Activated naive CD4-positive, alpha-beta T cell treated with anti-CD3 and anti-CD28 coated beads, Interleukin-2, amount 50 U/mL, for 72 hours (primary cell): Measurements from ENCODE around the gene PTPRT. TPM values are rescaled to one million over a fixed set of nuclear protein-coding genes. Genes with fewer than 3 reads are reported as not detected.
"Not testable (repeated sequence)": the region's sequence is repeated elsewhere in the genome, so short reads cannot be mapped to it uniquely, and the experiment has no call there.

Experiments
- ATAC-seq, 2 donors: fragments of 150-1000 bp; cut with Tn5 transposase; 2 replicates each; pipeline ENCODE4 v1.10.0; 2021; ENCODE audit warnings: mild to moderate bottlenecking in 2 of 2, moderate library complexity in 2 of 2
- DNase-seq, 2 donors: peaks; one replicate each; pipeline ENCODE4 v3.0.0; 2021 to 2022; ENCODE audit warnings: low spot score in 2 of 2
- H3K27ac Mint-ChIP-seq, 2 donors: one replicate each; pipeline ENCODE4 v1.8.0; 2022; ENCODE audit warnings: mild to moderate bottlenecking in 2 of 2, mixed read lengths in 2 of 2
- H3K36me3 Mint-ChIP-seq, 2 donors: one replicate each; pipeline ENCODE4 v1.8.0; 2022; ENCODE audit warnings: mixed read lengths in 2 of 2
- H3K9me3 Mint-ChIP-seq, 2 donors: one replicate each; pipeline ENCODE4 v1.8.0; 2022; ENCODE audit warnings: mixed read lengths in 2 of 2
- total RNA-seq, 2 donors: library from RNA; stranded (reverse); gene quantifications; one replicate each; pipeline ENCODE4 v1.2.3, GENCODE V29; 2022

PTPRT gene
- total RNA-seq, 2 donors from 2014 or later, result not detected

DNA sequence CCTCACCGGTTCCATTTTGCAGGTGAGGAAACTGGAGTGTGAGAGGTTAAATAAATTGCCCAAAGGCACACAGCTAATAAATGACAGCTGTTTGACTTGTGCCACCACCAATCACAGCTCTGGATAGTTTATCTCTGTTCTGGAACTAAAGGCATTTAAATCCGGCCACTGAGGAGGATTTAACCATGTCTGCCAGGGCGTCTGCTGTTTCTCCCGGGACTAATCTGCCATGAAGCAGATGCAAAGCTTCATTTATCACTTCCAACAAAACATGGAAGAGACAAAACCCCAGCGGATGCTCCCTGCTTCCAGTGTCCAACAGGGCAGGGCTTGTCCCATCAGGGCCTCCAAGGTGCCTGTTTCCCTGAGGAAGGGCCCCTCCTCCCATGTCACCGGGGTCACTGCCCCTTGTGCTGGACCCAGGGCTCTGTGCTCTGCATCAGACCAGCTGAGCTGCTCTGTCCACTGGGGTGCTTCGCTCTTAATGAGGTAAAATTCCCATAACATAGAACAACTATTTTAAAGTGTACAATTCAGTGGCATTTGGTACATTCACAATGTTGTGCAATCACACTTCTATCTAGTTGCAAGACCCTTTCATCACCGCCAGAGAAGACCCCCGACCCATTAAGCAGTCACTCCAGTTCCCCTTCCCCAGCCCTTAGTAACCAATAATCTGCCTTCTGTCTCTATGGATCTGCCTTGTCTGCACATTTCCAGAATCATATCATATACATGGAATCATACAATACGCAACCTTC, 244.3 kb downstream of the PTPRT start:
- no peak for ATAC-seq

GRCh38 chr20:42941629-42942028, 248.1 kb downstream of the PTPRT start:
- no peak for ATAC-seq
- no peak for DNase-seq
- H3K27ac Mint-ChIP-seq, result no peak overlapping the region
- H3K36me3 Mint-ChIP-seq, result no peaks in the 10 kb centered on the region
- H3K9me3 Mint-ChIP-seq, result peaks cover 10 to 14% of the 10 kb centered on the region in 2 donors

More for the DNA sequence above, 244.3 kb downstream of the PTPRT start:
- DNase-seq, result no peak
- Mint-ChIP-seq H3K27ac (no peak overlapping the region), H3K36me3 (peaks cover 0 to 6% of the 10 kb centered on the region in 2 donors), H3K9me3 (peaks cover 26 to 29% of the 10 kb centered on the region in 2 donors)

DNA sequence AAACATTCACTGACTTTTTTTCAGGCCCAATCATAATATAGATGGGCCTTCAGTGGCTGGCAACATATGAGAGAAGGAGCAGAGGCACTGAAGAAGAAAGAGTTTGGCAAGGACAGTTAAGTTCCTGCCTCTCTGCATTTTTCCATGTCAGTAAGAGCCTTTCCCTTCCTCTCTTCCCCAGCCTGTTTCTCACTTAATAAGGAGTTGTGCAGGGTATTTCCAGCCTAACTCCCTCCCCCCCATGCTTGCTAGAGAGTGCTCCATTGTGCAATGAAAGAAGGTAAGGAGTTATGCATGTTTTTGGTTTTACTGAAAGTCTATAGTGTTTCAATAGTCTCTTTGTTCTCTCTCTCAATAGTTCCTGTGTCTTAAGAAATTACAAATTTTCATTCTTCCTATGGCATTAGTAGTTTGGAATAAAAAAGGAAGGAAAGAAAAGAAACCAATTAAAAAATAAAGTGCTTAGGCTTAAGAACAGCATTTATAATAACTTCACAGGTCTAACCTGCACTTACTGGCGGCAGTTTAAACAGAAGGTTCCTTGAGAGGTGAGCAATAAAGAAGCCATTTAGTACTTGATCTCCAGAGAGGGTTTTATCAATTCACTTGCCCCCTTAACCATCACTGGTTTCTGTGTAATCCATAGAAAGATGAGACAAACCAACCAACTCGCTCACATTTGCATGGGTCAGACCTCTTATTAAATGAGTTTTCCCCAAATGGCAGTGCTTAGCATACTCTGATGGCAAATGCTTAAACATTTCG, 251.1 kb downstream of the PTPRT start:
- Mint-ChIP-seq H3K36me3 (no peaks in the 10 kb centered on the region), H3K27ac (no peak overlapping the region), H3K9me3 (peaks cover 9 to 10% of the 10 kb centered on the region in 2 donors)
- DNase-seq (no peak), ATAC-seq (no peak)

DNA sequence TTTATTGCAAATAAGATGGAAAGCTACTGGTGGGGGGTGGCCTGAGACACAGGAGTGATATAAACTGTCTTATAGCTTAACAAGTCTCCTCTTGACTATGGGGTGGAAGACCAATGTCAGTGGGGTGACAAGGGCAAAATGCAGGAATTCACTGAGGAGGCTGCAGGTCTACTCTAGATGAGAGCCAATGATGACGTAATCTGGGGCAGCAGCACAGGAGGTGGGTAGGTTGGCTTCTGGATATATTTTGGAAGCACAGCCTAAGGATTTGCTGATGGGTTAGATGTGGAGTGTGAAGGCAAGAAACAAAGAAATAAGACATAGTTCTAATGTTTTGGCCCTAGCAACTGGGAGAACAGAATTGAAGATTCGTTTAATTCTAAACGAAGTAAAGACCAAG, 253.2 kb downstream of the PTPRT start:
- no peak for DNase-seq
- no peak for ATAC-seq
- Mint-ChIP-seq H3K27ac (no peak overlapping the region), H3K36me3 (no peaks in the 10 kb centered on the region), H3K9me3 (peaks cover 7 to 16% of the 10 kb centered on the region in 2 donors)

DNA sequence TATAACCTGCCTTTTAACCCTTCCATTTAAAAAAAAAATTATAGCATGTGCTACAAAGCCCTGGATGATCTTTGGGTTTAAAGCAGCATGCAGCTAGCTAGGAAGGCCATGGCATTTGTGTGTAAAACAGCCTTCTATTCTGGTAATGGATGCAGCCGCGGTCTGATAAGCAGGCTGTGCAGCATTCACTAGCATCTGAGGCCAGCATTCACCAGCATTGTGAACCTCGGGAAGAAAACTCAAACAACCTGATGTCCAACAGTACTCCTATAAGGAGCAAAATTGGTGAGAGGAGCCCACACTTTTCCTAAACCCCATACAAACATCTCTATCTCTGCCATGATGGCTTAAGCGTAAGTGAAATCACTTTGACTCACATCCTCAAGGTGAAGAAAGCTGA, 265.5 kb downstream of the PTPRT start:
- DNase-seq (no peak), ATAC-seq (no peak)
- peaks cover 8 to 11% of the 10 kb centered on the region in 2 donors for H3K9me3 Mint-ChIP-seq
- no peak overlapping the region for H3K27ac Mint-ChIP-seq
- no peaks in the 10 kb centered on the region for H3K36me3 Mint-ChIP-seq

DNA sequence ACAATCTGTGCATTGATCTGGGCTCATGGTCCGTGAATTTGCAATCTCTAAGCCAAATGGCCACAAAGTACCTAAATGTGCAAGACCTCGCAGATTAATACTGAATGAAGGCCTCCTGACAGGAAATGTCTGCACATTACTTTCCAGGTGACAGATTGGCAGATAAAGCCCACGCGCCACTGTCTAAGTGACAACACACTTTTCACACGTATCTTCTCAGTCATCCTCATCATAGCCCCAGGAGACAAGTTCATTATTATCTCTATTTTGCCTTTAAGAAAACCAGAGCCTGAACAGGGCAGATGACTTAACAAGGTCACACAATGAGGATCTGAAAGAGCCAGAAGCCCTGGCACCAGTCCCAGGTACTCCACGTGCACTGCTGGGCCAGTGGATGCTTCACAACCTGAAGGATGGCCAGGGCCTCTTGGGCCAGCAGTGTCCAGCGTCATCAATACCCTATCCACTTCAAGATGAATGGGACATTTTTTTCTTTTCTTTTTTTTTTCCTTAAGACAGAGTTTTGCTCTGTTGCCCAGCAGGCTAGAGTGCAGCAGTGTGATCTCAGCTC, 266.3 kb downstream of the PTPRT start:
- peaks cover 0 to under 1% of the 10 kb centered on the region in 2 donors for H3K36me3 Mint-ChIP-seq
- ATAC-seq, result no peak
- no peak overlapping the region for H3K27ac Mint-ChIP-seq
- peaks cover 12 to 17% of the 10 kb centered on the region in 2 donors for H3K9me3 Mint-ChIP-seq
- no peak for DNase-seq

GRCh38 chr20:42920776-42921175, 268.9 kb downstream of the PTPRT start:
- no peak for DNase-seq
- Mint-ChIP-seq H3K36me3 (peaks cover 0 to 6% of the 10 kb centered on the region in 2 donors), H3K27ac (no peak overlapping the region), H3K9me3 (peaks cover 22 to 23% of the 10 kb centered on the region in 2 donors)
- no peak for ATAC-seq

- ATAC-seq, result no peak
- H3K36me3 Mint-ChIP-seq, result peaks cover 0 to 6% of the 10 kb centered on the region in 2 donors
- H3K27ac Mint-ChIP-seq, result no peak overlapping the region
- no peak for DNase-seq
- H3K9me3 Mint-ChIP-seq, result peaks cover 22 to 23% of the 10 kb centered on the region in 2 donors
Observed at GRCh38 chr20:42919316-42919715, 270.4 kb downstream of the PTPRT start.

DNA sequence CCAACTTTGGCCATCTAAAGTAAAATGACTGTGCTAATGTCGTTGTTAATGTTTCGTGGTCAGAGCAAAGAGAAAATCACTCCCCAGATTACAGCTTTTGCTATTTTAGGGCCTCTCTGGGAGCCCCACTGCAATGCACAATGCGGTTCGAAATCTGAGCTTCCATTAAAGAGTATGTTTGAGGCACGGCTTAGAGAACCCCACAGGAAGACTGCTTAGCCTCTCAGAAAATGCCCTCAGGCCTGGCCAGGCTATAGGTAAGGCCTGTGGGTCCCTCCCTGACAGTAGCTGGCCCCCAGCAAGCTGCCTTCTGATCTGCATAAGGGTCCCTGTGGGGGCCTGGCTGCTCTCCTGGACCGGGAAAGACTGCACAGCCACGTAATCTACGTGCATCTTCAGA, 274.6 kb downstream of the PTPRT start:
- ATAC-seq, result no peak
- no peak overlapping the region for H3K27ac Mint-ChIP-seq
- DNase-seq, result no peak
- peaks cover 15 to 16% of the 10 kb centered on the region in 2 donors for H3K9me3 Mint-ChIP-seq
- peaks cover 0 to 6% of the 10 kb centered on the region in 2 donors for H3K36me3 Mint-ChIP-seq

- DNase-seq (no peak), ATAC-seq (no peak)
- peaks cover 0 to 6% of the 10 kb centered on the region in 2 donors for H3K36me3 Mint-ChIP-seq
- H3K27ac Mint-ChIP-seq, result no peak overlapping the region
- peaks cover 15 to 16% of the 10 kb centered on the region in 2 donors for H3K9me3 Mint-ChIP-seq
Observed at GRCh38 chr20:42914302-42914701, 275.4 kb downstream of the PTPRT start.

- ATAC-seq, H3K36me3 Mint-ChIP-seq, H3K9me3 Mint-ChIP-seq, DNase-seq, H3K27ac Mint-ChIP-seq: not testable (repeated sequence)
Observed at GRCh38 chr20:42910808-42911207, 278.9 kb downstream of the PTPRT start.

GRCh38 chr20:42907730-42908129, 282.0 kb downstream of the PTPRT start:
- DNase-seq (no peak), ATAC-seq (no peak)
- Mint-ChIP-seq H3K27ac (no peak overlapping the region), H3K36me3 (no peaks in the 10 kb centered on the region), H3K9me3 (peaks cover 0 to 9% of the 10 kb centered on the region in 2 donors)

DNA sequence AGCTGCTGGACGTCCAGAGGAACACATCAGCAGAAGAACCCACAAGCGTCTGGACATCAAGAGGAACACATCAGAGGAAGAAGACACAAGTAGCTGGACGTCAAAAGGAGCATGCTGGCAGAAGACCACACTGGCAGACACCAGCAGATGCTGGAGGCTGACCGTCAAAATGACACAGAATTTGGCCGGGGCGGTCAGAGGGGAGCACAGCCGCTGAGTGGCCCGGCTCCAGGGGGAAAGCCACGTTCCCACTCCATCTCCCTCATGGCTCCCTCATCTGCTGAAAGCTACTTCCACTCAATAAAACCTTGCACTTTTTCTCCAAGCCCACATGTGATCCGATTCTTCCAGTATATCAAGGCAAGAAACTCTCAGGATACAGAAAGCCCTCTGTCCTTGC, 283.6 kb downstream of the PTPRT start:
- no peak for ATAC-seq
- no peaks in the 10 kb centered on the region for H3K36me3 Mint-ChIP-seq
- no peak for DNase-seq
- no peak overlapping the region for H3K27ac Mint-ChIP-seq
- peaks cover 0 to 12% of the 10 kb centered on the region in 2 donors for H3K9me3 Mint-ChIP-seq

- DNase-seq (no peak), ATAC-seq (no peak)
- Mint-ChIP-seq H3K36me3 (no peaks in the 10 kb centered on the region), H3K27ac (no peak overlapping the region), H3K9me3 (peaks cover 4 to 14% of the 10 kb centered on the region in 2 donors)
Observed at GRCh38 chr20:42902509-42902908, 287.2 kb downstream of the PTPRT start.

DNA sequence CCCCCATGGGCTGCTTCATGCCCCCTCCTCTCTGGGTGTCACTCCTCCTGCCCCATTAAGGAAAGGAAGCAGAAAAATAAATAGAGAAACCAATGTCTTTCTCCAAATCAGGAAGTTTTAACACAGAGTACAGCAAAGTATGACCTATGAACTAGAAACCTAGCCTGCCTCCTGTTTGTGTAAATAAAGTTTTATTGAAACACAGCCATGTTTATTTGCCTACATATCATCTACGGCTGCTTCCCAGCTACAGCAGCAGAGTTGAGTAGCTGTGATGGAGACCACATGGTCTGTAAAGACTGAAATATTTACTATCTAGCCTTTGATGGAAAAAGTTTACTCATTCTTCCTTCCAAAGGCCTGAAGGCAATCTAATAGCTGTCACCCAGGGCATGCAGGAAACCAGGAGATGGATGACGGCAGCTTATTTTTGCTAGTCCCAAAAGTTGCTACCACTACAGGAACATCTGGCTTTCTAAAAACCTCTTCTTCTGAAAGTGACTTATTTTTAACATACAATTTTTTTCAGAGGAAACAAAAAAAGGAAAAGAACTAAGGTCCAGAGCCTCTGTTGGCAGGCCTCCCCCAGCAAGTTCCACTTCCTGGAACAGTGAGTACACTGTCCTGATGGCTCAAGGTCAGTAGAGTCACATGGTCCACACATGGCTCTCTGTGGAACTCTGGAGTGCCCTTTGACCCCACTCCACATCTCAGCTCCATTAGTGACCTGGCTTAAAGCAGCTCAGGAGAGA, 287.8 kb downstream of the PTPRT start:
- no peak for DNase-seq
- no peak overlapping the region for H3K27ac Mint-ChIP-seq
- ATAC-seq, result no peak
- H3K36me3 Mint-ChIP-seq, result no peaks in the 10 kb centered on the region
- peaks cover 4 to 10% of the 10 kb centered on the region in 2 donors for H3K9me3 Mint-ChIP-seq

DNA sequence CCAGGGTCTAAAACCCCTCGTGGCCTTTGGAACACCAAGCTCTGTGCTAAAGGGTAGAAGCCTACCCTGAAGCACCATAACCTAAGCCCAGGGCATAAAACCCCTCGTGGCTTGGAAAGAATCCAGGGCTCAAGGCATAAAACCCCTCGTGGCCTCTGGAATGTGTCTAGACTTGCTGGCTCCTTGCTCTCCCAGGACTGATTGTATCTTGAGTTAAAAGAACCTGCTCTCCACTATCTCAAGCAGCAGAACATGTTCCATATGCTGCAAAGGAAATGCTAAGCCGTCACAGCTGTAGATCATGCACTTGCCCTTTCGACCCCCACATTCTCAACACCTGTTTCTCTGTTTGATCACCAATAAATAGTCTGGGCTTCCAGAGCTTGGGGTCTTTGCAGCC, 288.9 kb downstream of the PTPRT start:
- H3K27ac Mint-ChIP-seq, H3K36me3 Mint-ChIP-seq, ATAC-seq, DNase-seq: not testable (repeated sequence)
- H3K9me3 Mint-ChIP-seq, result peaks cover 4 to 10% of the 10 kb centered on the region in 2 donors
